ENCODE results near the gene MGAT1.

DNA sequence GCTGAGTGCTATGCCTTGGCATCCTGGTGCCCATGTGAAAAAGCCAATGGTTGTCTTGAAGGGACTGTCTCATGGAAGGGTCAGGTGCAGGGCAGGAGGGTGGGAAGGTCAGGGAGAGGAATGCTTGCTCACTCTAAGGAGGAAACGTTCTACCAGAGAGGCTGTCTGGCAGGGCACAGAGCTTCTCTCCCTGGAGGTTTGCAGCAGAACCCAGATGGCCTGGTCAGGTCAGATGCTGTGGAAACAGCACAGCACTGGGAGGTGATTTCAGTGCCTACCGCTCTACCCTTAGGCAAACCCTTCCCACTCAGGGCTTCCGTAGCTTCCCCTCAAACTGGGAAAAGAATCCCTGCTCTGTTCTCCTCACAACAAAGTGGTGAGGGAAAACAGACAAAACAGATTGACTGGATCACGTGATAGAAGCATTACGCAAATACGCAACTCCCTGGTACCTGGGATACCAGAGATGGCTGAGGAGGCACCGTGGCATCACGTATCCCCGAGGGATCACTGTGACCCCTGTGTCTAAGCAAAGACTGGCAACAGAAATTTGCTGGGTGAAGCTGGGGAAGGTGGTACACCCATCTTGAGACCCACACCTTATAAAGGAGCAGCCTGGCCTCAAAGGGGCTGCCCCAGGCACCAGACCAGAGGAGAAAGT lies 3.9 kb upstream of the MGAT1 start:
- TF ChIP-seq, protein P1, sequence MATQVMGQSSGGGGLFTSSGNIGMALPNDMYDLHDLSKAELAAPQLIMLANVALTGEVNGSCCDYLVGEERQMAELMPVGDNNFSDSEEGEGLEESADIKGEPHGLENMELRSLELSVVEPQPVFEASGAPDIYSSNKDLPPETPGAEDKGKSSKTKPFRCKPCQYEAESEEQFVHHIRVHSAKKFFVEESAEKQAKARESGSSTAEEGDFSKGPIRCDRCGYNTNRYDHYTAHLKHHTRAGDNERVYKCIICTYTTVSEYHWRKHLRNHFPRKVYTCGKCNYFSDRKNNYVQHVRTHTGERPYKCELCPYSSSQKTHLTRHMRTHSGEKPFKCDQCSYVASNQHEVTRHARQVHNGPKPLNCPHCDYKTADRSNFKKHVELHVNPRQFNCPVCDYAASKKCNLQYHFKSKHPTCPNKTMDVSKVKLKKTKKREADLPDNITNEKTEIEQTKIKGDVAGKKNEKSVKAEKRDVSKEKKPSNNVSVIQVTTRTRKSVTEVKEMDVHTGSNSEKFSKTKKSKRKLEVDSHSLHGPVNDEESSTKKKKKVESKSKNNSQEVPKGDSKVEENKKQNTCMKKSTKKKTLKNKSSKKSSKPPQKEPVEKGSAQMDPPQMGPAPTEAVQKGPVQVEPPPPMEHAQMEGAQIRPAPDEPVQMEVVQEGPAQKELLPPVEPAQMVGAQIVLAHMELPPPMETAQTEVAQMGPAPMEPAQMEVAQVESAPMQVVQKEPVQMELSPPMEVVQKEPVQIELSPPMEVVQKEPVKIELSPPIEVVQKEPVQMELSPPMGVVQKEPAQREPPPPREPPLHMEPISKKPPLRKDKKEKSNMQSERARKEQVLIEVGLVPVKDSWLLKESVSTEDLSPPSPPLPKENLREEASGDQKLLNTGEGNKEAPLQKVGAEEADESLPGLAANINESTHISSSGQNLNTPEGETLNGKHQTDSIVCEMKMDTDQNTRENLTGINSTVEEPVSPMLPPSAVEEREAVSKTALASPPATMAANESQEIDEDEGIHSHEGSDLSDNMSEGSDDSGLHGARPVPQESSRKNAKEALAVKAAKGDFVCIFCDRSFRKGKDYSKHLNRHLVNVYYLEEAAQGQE (IDR thresholded peaks at IDR 0.05; ENCODE audit: borderline replicate concordance) = no peak
- TF ChIP-seq, protein P2, sequence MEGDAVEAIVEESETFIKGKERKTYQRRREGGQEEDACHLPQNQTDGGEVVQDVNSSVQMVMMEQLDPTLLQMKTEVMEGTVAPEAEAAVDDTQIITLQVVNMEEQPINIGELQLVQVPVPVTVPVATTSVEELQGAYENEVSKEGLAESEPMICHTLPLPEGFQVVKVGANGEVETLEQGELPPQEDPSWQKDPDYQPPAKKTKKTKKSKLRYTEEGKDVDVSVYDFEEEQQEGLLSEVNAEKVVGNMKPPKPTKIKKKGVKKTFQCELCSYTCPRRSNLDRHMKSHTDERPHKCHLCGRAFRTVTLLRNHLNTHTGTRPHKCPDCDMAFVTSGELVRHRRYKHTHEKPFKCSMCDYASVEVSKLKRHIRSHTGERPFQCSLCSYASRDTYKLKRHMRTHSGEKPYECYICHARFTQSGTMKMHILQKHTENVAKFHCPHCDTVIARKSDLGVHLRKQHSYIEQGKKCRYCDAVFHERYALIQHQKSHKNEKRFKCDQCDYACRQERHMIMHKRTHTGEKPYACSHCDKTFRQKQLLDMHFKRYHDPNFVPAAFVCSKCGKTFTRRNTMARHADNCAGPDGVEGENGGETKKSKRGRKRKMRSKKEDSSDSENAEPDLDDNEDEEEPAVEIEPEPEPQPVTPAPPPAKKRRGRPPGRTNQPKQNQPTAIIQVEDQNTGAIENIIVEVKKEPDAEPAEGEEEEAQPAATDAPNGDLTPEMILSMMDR (IDR thresholded peaks at IDR 0.05; ENCODE audit: poor library complexity, severe bottlenecking) = no peak
- TF ChIP-seq RAD21 (conservative IDR thresholded peaks at IDR 0.05) (no peak), MXI1 (conservative IDR thresholded peaks at IDR 0.05; ENCODE audit: poor library complexity, severe bottlenecking) (no peak), SMC3 (conservative IDR thresholded peaks at IDR 0.05; ENCODE audit: poor library complexity) (no peak), EP300 (conservative IDR thresholded peaks at IDR 0.05; ENCODE audit: poor library complexity, severe bottlenecking) (no peak), TAF1 (IDR thresholded peaks at IDR 0.05; ENCODE audit: low read depth) (no peak), POLR2AphosphoS5 (IDR thresholded peaks at IDR 0.05) (no peak)
